GM18511 (cell line): Measurements from ENCODE around the gene KHK.
A peak's percentile ranks its signal among the peaks of the same experiment; 100 is the strongest.
"Not testable (repeated sequence)": the region's sequence is repeated elsewhere in the genome, so short reads cannot be mapped to it uniquely, and the experiment has no call there.

Experiments
- ATAC-seq: cut with Tn5 transposase; IDR thresholded peaks from one replicate; pipeline ENCODE4 v1.9.1; 2021; ENCODE audit warnings: mild to moderate bottlenecking, moderate library complexity; ENCODE audit not compliant: unreplicated experiment

KHK gene

DNA sequence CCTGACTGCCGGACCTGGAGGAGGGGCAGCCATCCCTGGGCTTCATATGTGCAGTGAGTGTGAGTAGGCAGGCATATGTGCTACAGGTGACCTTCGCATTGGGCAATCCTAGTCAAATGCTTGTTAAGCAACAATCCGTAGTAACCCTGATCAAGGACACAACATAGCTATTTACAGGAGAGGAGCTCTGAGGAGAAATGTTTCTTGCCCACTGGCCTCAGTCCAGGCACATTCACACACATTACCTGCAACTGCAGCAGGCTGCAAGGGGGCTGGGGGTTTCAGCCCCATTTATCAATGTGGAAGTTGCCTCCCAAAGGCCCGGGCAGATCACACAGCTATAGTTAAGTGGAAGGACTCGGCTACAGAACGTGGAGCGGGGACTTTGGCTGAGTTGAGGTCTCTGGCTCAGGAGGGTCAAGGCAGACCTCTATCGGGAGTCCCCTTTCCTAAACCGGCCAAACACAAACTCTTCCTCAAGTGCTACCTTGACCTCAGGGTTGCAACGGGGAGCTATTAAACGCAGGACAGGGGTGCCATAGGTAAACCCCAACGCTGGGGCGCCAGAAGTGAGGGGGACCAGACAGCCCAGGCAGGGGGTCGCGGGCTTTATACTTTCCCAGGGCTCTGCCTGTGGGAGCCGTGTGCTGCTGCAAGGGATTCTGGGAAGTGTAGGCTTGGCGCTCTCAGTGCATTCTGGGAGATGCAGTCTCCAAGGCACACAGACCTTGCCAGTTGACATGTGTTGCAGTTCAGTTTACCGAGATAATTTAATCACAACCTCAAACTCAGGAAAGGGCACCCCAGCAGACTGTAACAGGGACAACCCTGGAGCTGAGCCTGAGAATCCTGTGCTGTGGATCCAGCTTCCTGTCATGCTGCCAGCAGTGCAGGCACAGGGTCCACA is 9.4 kb downstream of the KHK start:
- ATAC-seq, result no peak

DNA sequence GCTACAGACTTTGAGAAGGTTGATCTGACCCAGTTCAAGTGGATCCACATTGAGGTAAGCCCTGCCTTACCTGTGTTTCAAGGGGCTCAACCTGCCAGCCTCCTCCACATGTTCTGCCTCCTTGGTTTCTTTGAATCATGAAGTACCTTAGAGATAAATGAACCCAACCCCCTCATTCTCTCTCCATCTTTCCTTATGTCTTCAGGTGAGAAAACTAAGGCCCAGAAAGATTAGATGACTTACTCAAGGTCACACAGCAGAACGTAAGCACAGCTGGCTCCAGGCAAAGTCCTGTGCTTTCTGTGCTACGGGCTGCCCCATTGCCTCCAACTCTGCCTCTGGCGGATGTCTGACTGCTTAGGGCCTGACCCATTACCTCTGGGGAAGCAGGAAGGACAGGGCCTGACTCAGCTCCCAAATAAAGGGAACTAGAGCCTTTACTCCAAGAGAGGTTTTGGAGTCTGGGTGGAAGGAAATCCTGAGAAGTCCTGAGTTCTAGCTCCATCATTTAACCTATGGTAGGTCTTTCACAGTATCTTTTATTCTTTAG is 10.3 kb downstream of the KHK start:
- no peak for ATAC-seq

DNA sequence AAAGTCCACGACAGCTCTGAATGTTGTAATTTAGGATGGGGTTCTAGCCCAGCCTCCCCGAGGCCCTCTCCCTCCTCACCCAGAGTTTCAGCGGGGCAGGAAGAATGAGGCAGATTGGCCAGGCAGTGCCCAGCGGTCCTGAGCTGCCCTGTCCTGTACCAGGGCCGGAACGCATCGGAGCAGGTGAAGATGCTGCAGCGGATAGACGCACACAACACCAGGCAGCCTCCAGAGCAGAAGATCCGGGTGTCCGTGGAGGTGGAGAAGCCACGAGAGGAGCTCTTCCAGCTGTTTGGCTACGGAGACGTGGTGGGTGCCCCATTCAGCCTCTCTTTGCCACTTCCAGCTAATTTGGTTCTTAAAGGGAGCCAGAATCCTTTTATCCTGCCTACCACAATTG is 10.8 kb downstream of the KHK start:
- ATAC-seq, result no peak

DNA sequence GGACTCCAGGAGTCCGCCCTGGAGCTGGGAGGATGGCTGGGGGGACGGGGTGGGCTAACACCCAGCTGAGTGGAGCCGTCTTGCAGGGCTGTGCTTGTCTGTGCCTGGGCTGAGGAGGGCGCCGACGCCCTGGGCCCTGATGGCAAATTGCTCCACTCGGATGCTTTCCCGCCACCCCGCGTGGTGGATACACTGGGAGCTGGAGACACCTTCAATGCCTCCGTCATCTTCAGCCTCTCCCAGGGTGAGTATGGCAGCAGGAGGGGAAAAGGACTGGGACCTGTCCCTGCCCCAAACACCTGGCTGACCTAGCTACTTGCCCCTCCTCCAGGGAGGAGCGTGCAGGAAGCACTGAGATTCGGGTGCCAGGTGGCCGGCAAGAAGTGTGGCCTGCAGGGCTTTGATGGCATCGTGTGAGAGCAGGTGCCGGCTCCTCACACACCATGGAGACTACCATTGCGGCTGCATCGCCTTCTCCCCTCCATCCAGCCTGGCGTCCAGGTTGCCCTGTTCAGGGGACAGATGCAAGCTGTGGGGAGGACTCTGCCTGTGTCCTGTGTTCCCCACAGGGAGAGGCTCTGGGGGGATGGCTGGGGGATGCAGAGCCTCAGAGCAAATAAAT is 12.9 kb downstream of the KHK start:
- ATAC-seq, result no peak

DNA sequence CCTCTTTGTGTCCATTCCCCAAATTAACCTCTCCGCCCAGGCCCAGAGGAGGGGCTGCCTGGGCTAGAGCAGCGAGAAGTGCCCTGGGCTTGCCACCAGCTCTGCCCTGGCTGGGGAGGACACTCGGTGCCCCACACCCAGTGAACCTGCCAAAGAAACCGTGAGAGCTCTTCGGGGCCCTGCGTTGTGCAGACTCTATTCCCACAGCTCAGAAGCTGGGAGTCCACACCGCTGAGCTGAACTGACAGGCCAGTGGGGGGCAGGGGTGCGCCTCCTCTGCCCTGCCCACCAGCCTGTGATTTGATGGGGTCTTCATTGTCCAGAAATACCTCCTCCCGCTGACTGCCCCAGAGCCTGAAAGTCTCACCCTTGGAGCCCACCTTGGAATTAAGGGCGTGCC is 13.5 kb downstream of the KHK start:
- no peak for ATAC-seq

DNA sequence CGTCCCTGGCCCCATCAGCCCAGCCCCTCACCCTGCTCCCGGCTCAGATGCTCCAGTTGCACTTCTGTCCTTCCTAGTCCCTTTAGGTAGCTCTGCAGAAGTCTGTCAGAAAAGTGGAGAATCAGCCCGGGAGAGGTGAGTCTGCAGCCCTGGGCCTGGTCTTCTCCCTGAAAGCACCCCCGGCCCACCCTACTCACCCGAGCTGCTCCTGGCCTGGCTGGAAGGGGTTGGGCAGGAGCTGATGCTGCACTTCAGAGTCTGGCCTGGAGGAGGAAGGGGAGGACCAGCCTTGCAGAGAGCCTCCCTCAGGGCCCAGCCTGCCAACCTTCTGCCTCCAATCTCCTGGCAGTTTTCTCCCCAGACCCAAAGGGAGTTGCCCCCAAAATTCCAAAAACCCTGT is 15.8 kb downstream of the KHK start:
- no peak for ATAC-seq

DNA sequence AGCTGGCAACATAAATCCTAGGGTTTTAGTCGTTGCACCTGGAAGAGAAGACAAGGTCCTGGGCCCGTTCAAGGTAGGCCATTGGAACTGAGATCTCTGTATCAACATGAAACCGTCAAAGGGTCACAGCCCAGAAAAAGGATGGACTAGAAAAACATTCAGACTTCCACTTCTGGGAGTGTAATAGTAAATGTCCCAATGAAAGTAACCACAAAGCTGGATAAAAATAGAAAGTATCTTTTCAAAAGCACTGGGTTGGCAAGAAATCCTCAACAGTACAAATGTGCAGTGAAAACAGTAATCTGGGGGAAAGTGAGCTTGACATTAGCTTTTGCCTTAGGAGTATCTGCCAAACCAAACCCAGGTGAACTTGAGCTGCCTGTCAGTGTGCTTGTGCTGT is 19.4 kb downstream of the KHK start:
- ATAC-seq, result no peak

DNA sequence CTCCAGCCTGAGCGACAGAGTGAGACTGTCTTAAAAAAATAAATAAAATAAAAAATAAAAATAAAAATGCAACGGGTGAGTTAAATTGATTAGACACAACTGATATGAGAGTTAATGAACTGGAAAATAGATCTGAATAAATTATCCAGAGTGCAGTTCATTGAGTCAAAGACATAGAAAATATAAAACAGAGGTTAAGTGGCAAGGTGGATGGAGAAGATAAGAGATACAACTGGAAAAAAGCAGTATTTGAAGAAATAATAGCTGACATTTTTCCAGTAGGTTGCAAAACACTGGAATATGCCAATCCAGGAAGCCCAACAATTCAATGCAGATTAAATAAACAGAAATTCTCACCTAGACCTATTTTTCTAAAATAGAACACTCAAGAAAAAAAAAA is 21.6 kb downstream of the KHK start:
- no peak for ATAC-seq

DNA sequence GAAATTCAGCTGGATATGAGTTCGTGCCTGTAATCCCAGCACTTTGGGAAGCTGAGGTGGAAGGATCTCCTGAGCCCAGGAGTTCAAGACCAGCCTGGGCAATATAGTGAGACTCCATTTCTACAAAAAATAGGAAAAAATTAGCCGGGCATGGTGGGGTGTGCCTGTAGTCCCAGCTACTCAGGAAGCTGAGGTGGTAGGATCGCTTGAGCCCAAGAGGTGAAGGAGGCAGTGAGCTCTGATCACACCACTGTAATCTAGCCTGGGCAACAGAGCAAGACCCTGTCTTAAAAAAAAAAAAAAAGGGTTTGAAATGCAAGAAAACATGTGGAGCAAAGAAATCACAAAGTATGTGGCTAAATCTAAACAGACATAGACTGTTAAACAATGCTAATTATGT is 22.5 kb downstream of the KHK start:
- ATAC-seq, result no peak

DNA sequence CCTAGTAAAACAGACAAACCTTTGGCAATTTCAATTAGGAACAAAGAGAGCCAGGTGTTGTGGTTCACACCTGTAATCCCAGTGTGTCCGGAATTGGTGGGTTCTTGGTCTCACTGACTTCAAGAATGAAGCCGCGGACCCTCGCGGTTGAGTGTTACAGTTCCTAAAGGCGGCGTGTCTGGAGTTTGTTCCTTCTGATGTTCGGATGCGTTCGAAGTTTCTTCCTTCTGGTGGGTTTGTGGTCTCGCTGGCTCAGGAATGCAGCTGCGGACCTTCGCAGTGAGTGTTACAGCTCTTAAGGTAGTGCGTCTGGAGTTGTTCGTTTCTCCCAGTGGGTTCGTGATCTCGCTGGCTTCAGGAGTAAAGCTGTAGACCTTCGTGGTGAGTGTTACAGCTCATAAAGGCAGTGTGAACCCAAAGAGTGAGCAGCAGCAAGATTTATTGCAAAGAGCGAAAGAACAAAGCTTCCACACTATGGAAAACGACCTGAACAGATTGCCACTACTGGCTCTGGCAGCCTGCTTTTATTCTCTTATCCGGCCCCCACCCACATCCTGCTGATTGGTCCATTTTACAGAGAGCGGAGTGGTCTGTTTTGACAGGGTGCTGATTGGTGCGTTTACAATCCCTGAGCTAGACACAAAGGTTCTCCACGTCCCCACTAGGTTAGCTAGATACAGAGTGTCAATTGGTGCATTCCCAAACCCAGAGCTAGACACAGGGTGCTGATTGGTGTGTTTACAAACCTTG is 24.2 kb downstream of the KHK start:
- not testable (repeated sequence) for ATAC-seq

DNA sequence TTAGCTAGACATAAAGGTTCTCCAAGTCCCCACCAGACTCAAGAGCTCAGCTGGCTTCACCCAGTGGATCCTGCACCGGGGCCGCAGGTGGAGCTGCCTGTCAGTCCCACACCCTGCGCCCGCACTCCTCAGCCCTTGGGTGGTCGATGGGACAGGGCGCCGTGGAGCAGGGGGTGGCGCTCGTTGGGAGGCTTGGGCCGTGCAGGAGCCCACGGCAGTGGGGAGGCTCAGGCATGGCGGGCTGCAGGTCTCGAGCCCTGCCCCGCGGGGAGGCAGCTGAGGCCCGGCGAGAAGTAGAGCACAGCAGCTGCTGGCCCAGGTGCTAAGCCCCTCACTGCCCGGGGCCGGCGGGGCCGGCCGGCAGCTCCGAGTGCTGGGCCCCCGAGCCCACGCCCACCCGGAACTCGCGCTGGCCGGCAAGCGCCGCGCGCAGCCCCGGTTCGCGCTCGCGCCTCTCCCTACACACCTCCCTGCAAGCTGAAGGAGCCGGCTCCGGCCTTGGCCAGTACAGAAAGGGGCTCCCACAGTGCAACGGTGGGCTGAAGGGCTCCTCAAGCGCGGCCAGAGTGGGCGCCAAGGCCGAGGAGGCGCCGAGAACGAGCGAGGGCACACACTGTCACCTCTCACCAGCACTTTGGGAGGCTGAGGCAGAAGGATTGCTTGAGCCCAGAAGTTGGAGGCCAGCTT is 25.0 kb downstream of the KHK start:
- ATAC-seq, result not testable (repeated sequence)

DNA sequence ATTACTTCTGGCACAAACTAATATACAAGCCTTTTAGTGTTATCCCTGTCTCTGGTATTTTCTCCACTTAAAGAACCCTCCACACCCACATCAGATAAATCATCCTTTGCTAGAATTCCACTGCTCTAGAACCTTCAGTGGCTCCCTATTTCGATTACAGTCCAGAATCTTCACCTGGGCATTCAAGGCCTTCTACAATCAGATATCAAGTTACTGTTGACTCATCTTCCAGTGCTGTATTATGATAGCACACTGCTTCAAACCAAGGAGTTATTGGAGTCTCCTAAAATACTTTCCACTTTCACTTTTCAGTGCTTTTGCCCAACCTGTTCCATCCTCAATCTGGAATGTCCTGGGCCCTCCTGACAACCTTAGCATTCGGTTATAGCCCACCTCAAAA is 28.9 kb downstream of the KHK start:
- ATAC-seq, result no peak

DNA sequence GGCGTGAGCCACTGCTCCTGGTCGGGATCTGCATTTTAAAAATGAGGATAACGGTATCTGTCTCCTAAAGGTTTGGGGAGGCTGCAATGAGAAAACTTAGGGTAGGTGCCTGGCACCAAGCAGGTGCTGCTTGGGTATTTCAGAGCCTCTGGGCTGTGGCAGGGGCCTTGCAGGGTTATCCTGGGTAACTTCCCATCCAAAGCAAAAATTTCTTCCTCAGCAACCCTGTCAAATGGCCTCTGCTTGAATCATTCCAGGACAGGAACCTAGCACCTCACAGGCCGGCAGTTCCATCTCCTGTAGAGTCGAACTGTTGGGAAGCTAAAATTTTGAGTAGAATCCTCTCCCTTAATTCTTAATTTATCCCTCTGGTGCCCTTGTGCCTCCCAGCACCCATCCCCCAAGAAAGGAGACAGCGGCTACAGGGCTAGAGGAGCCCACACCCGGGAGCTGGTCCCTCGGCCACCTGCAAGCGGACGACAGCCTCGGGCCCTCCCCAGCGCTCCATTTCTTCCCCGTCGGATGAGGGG is 31.5 kb downstream of the KHK start:
- ATAC-seq, result no peak

DNA sequence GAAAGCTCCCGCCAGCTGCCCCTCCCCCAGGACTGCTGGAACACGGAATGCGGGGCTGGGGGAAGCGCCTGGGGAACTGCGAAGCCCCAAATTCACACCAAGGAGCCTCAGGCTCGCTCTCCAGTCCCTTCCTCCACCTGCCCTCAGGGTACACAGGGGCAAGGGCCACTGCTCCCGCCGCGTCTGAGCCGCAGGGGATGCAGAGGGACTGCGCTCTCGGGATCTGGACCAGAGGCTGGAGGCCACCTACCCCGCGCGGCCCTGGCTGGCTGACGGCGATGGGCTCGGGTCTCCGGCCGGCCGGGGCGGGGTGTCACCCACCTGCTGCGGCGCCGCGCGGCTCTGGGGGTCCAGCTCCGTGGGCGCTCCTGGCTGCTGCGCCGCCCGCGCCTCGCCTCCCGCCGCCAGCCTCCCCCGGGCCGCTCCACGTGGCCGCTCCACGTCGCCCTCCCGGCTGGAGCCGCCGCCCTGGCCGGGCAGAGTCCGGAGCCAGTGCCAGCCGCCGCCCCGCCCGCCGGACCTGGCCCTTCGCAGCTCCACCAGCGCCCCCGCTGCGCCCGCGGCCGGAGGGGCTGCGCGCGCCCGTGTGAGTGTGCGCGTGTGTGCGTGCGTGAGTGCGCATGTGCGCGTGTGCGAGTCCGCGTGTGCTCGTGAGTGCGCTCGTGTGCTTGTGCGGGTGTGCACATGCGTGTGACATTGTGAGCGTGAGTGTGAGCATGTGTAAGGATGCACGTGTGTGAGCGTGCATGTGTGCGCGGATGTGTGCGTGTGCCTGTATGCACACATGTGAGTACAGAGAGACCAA is 32.2 kb downstream of the KHK start, which contains the start of gene CGREF1:
Gene CGREF1, minus strand, starts transcription at position 604 of the 805 bp plus-strand sequence. CDS start 14,762 bp downstream, outside the sequence.
- ATAC-seq, result no peak

DNA sequence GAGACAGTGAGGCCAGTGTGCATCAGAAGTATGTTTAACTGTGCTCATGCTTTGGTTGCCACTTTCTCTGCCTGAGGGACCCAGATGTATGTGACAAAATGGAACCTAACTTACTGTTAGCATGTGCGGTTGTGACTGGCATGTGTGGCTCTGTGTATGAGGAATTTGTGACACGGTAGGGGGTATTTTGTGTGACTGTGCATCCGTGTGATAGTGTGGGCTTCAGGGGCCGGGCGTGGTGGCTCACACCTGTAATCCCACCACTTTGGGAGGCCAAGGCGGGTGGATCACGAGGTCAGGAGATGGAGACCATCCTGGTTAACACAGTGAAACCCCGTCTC is 32.7 kb downstream of the KHK start:
- ATAC-seq, result not testable (repeated sequence)

DNA sequence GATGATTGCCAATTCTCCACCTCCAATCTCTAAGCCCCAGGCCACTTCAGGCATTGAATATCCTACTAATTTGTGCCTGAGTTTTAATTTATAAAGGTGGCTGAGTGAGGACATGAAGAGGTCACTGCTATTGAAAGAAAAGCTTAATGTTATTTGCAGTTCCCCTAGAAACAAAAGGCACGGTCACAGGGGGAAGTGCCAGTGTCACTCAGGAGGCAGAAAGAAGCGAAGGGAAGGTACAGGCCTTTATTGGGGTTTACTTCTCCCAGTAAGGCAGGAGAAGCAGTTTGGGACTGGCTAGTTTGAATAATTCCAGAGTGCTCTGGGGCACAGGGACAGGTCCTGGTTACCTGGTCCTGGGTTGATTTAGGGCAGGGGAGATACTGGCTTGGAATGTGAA is 35.3 kb downstream of the KHK start:
- ATAC-seq, result no peak

DNA sequence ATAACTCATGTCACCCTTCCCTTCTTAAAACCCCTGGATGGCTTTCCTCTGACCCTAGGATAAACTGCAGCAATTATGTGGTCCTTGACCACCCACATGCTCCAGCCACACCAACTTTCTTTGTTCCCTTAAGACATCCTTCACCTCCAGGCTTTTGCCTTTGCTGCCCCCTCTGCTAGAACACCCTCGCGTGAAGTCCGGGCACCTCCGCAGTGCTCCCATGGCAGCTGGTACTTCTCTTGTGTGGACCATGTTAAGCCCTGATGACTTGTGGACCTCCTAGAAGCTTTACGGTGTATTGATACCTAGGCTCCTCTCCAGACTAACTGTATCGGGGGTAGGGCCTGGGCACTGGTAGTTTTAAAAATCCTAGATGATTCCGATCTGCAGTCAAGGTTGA is 36.2 kb downstream of the KHK start:
- no peak for ATAC-seq

DNA sequence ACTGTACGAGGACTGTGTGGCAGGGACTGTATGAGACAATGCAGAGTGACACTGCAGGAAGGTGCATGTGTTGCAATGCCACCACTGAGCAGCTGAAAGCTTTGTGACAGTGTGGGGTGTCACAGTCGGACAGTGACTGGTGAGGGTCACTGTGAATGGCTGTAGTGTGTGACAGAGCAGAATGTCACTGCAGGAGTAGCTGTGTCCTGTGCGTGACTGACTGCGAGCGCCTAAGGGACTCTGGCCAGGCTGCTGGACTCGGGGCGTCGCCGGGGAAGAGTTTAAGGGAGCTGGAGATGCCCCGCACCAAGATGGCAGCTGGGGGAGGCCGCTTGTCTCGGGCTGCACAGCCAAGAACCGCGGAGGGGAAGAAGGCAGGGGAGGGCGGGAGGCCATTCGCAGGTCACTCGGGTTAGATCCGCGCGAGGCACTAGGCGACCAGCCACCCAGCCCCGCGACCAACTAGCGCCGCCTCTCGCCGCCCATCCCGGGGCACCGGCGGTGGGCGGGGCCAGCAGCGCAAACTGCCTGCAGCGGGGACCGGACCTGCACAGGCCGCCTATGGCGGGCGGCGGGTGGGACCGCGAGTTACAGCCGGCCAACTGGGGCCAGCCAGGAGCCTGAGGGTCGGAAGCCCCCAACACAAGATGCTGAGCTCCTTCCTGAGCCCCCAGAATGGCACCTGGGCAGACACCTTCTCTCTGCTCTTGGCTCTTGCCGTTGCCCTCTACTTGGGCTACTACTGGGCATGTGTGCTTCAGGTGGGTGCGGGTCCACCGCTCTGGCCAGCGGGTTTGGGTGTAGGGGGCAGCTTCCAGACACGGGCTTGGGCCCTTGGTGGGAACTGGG is 37.0 kb downstream of the KHK start, which contains the start of gene ABHD1:
Gene ABHD1, plus strand, starts transcription at position 514 of the 849 bp plus-strand sequence. Its CDS starts 134 bp downstream, at position 648.
- peak; percentile 54 for ATAC-seq

DNA sequence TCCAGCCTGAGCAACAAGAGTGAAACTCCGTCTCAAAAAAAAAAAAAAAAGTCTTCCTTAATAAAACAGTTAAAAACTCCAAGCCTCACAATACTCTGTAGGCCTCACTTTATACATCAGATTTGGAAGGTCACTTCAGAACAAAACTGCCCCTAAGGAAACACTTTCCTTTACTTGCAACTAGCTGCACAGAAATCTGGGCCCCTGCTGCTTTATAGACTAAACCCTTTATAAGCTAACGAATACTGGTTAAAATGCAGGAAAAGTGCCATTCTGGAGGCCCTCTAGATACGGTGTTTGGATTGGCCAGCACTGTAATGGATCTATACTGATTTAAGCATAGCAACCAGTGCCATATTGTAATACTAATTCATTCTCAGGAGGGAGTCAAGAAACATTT is 38.5 kb downstream of the KHK start:
- no peak for ATAC-seq
